Gastrocnemius medialis (tissue), 4 donors: Measurements from ENCODE around the gene ABLIM3.

Experiments
- POLR2A ChIP-seq, 2 donors: fragments of 450-650 bp; IDR thresholded peaks; one replicate each; pipeline ENCODE4 v1.6.1; 2017; ENCODE audit warnings: antibody characterized with exemption in 2 of 2, mild to moderate bottlenecking in 2 of 2, moderate library complexity in 2 of 2
- TF ChIP-seq, protein P1 (sequence below), 5 experiments: fragments of 450-650 bp in 3 of 5; fragments of 200-600 bp in 2 of 5; sonication (generic) in 2 of 5; IDR thresholded peaks in 4 of 5; conservative IDR thresholded peaks in 1 of 5; 1 replicate in 4 of 5; 2 replicates in 1 of 5; pipeline ENCODE4 v1.5.1; 2016 to 2019; ENCODE audit warnings: antibody characterized with exemption in 5 of 5, mild to moderate bottlenecking in 3 of 5, moderate library complexity in 3 of 5

DNA sequence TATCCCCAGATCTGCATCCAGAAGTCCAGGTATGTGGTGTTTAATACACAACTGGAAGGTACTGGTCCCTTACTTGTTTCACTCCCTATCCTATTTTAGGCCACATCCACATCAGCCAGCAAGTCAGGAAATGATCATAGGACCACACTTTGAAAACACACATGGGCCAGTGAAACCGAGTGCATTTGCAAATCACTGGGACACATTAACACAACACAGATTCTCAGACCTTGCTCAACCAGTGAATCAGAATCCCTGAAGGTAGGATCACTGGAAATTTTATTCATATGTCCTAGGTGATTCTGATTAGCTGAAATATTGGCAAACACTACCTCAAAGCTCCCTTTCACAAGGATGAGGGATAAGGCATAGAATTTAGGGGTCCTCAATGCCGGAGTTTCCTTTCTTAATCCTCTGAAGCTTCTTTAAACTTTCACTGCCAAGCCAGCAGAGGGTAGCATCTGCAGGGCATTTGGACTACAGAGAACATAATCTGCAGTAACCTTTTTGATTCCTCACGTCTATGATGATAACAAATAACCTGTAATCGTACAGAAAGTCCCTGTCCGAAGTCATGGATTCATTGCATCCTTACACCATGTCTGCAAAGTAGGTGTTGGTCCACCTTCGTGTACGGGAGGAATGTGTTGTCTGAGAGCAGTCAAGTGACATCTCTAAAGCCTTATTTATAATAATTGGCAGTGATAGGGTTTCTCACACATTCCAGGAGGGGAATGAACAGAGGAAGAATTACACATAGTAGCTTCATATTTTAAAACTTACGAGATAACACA lies 11.0 kb upstream of the ABLIM3 start:
- TF ChIP-seq, protein P1, sequence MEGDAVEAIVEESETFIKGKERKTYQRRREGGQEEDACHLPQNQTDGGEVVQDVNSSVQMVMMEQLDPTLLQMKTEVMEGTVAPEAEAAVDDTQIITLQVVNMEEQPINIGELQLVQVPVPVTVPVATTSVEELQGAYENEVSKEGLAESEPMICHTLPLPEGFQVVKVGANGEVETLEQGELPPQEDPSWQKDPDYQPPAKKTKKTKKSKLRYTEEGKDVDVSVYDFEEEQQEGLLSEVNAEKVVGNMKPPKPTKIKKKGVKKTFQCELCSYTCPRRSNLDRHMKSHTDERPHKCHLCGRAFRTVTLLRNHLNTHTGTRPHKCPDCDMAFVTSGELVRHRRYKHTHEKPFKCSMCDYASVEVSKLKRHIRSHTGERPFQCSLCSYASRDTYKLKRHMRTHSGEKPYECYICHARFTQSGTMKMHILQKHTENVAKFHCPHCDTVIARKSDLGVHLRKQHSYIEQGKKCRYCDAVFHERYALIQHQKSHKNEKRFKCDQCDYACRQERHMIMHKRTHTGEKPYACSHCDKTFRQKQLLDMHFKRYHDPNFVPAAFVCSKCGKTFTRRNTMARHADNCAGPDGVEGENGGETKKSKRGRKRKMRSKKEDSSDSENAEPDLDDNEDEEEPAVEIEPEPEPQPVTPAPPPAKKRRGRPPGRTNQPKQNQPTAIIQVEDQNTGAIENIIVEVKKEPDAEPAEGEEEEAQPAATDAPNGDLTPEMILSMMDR (IDR thresholded peaks at IDR 0.05 in 4 of 5, conservative IDR thresholded peaks at IDR 0.05 in 1 of 5): peak in 4 of 5 experiments; percentile 28 to 53 (median 36)
- no peak for TF ChIP-seq POLR2A (IDR thresholded peaks at IDR 0.05)
